Central memory CD8-positive, alpha-beta T cell (primary cell): ENCODE results near the gene SRPK1.
A peak's percentile ranks its signal among the peaks of the same experiment; 100 is the strongest.

ENCODE experiments used
- ATAC-seq: fragments of 150-1000 bp; cut with Tn5 transposase; replicated peaks from 2 replicates; pipeline ENCODE4 v1.10.0; 2022; ENCODE audit warnings: mild to moderate bottlenecking, moderate FRiP score, moderate number of reproducible peaks; ENCODE audit not compliant: poor library complexity, severe bottlenecking; ENCODE audit errors: extremely low read depth
- DNase-seq, 2 donors: peaks; one replicate each; pipeline ENCODE4 v3.0.0; 2021; ENCODE audit warnings: low spot score in 2 of 2
- H3K27ac Mint-ChIP-seq: one replicate; pipeline ENCODE4 v1.8.0; 2022; ENCODE audit warnings: low read depth, mild to moderate bottlenecking, moderate library complexity, mixed read lengths
- H3K27me3 Mint-ChIP-seq: one replicate; pipeline ENCODE4 v1.8.0; 2022; ENCODE audit warnings: mixed read lengths
- H3K36me3 Mint-ChIP-seq: one replicate; pipeline ENCODE4 v1.8.0; 2022; ENCODE audit warnings: mild to moderate bottlenecking, moderate library complexity, mixed read lengths; ENCODE audit not compliant: insufficient read depth
- H3K4me1 Mint-ChIP-seq: one replicate; pipeline ENCODE4 v1.8.0; 2022; ENCODE audit warnings: mixed read lengths
- H3K4me3 Mint-ChIP-seq: one replicate; pipeline ENCODE4 v1.8.0; 2022; ENCODE audit warnings: mild to moderate bottlenecking, moderate library complexity, mixed read lengths
- H3K9me3 Mint-ChIP-seq: one replicate; pipeline ENCODE4 v1.8.0; 2022; ENCODE audit warnings: mixed read lengths

Gene SRPK1

GRCh38 chr6:35829306-35829705 lies 91.6 kb downstream of the SRPK1 start:
- Mint-ChIP-seq H3K27ac (no peak overlapping the region), H3K27me3 (no peaks in the 10 kb centered on the region), H3K4me3 (no peak overlapping the region), H3K4me1 (no peaks in the 10 kb centered on the region), H3K9me3 (no peaks in the 10 kb centered on the region), H3K36me3 (peaks cover 6% of the 10 kb centered on the region)
- DNase-seq: no peak
- no peak for ATAC-seq

GRCh38 chr6:35824552-35825192 lies 96.2 kb downstream of the SRPK1 start:
- H3K4me1 Mint-ChIP-seq: no peaks in the 10 kb centered on the region
- ATAC-seq (no peak), DNase-seq (no peak)
- no peaks in the 10 kb centered on the region for H3K9me3 Mint-ChIP-seq
- H3K27me3 Mint-ChIP-seq: no peaks in the 10 kb centered on the region
- H3K36me3 Mint-ChIP-seq: peaks cover 3% of the 10 kb centered on the region
- no peak overlapping the region for H3K27ac Mint-ChIP-seq
- no peak overlapping the region for H3K4me3 Mint-ChIP-seq

GRCh38 chr6:35823601-35824000 lies 97.3 kb downstream of the SRPK1 start:
- DNase-seq (no peak), ATAC-seq (no peak)
- no peaks in the 10 kb centered on the region for H3K27me3 Mint-ChIP-seq
- H3K9me3 Mint-ChIP-seq: no peaks in the 10 kb centered on the region
- H3K4me3 Mint-ChIP-seq: no peak overlapping the region
- no peak overlapping the region for H3K27ac Mint-ChIP-seq
- peaks cover 3% of the 10 kb centered on the region for H3K36me3 Mint-ChIP-seq
- no peaks in the 10 kb centered on the region for H3K4me1 Mint-ChIP-seq

GRCh38 chr6:35817515-35817914 lies 103.4 kb downstream of the SRPK1 start:
- Mint-ChIP-seq H3K4me3 (no peak overlapping the region), H3K27me3 (no peaks in the 10 kb centered on the region), H3K36me3 (peaks cover 1% of the 10 kb centered on the region), H3K27ac (no peak overlapping the region), H3K9me3 (no peaks in the 10 kb centered on the region), H3K4me1 (no peaks in the 10 kb centered on the region)
- ATAC-seq: no peak
- no peak for DNase-seq

GRCh38 chr6:35811699-35811995 lies 109.3 kb downstream of the SRPK1 start:
- Mint-ChIP-seq H3K36me3 (no peaks in the 10 kb centered on the region), H3K9me3 (no peaks in the 10 kb centered on the region), H3K4me1 (peaks cover 9% of the 10 kb centered on the region), H3K27ac (peak overlapping the region; percentile 38), H3K4me3 (no peak overlapping the region), H3K27me3 (peaks cover 31% of the 10 kb centered on the region)
- no peak for DNase-seq
- ATAC-seq: no peak

- no peaks in the 10 kb centered on the region for H3K9me3 Mint-ChIP-seq
- peak overlapping the region; percentile 38 for H3K27ac Mint-ChIP-seq
- no peak overlapping the region for H3K4me3 Mint-ChIP-seq
- ATAC-seq (no peak), DNase-seq (no peak)
- no peaks in the 10 kb centered on the region for H3K36me3 Mint-ChIP-seq
- H3K4me1 Mint-ChIP-seq: peaks cover 9% of the 10 kb centered on the region
- peaks cover 36% of the 10 kb centered on the region for H3K27me3 Mint-ChIP-seq
Observed at GRCh38 chr6:35810971-35811698, 109.8 kb downstream of the SRPK1 start.

- Mint-ChIP-seq H3K4me1 (peaks cover 11% of the 10 kb centered on the region), H3K4me3 (no peak overlapping the region), H3K27ac (no peak overlapping the region), H3K9me3 (no peaks in the 10 kb centered on the region), H3K27me3 (peaks cover 49% of the 10 kb centered on the region), H3K36me3 (no peaks in the 10 kb centered on the region)
- DNase-seq (no peak), ATAC-seq (no peak)
Observed at GRCh38 chr6:35809809-35810208, 111.1 kb downstream of the SRPK1 start.

GRCh38 chr6:35808688-35809087 lies 112.2 kb downstream of the SRPK1 start:
- Mint-ChIP-seq H3K36me3 (no peaks in the 10 kb centered on the region), H3K27ac (no peak overlapping the region), H3K27me3 (peaks cover 54% of the 10 kb centered on the region), H3K4me1 (peaks cover 14% of the 10 kb centered on the region), H3K4me3 (no peak overlapping the region), H3K9me3 (no peaks in the 10 kb centered on the region)
- DNase-seq: no peak
- ATAC-seq: no peak

GRCh38 chr6:35804996-35805736 lies 115.7 kb downstream of the SRPK1 start, which contains the start of gene LHFPL5:
TSS of gene LHFPL5 (plus strand) at chr6:35805352. CDS start at chr6:35805671, 319 bp downstream.
- Mint-ChIP-seq H3K4me3 (no peak within 1 kb of the TSS), H3K36me3 (no peaks in the 10 kb centered on the region), H3K27ac (no peak within 1 kb of the TSS), H3K27me3 (peaks cover 46% of the 10 kb centered on the region), H3K9me3 (no peaks in the 10 kb centered on the region), H3K4me1 (peaks cover 5% of the 10 kb centered on the region)
- ATAC-seq: no peak
- peak in 1 of 2 donors; percentile 24 for DNase-seq

GRCh38 chr6:35801148-35801547 lies 119.8 kb downstream of the SRPK1 start:
- Mint-ChIP-seq H3K36me3 (no peaks in the 10 kb centered on the region), H3K4me1 (peaks cover 5% of the 10 kb centered on the region), H3K9me3 (no peaks in the 10 kb centered on the region), H3K27me3 (peaks cover 23% of the 10 kb centered on the region), H3K4me3 (no peak overlapping the region), H3K27ac (no peak overlapping the region)
- no peak for DNase-seq
- no peak for ATAC-seq

- no peak overlapping the region for H3K27ac Mint-ChIP-seq
- DNase-seq (no peak), ATAC-seq (no peak)
- H3K9me3 Mint-ChIP-seq: no peaks in the 10 kb centered on the region
- no peak overlapping the region for H3K4me3 Mint-ChIP-seq
- H3K36me3 Mint-ChIP-seq: no peaks in the 10 kb centered on the region
- H3K27me3 Mint-ChIP-seq: peaks cover 11% of the 10 kb centered on the region
- H3K4me1 Mint-ChIP-seq: no peaks in the 10 kb centered on the region
Observed at GRCh38 chr6:35798706-35799105, 122.2 kb downstream of the SRPK1 start.

- no peaks in the 10 kb centered on the region for H3K4me1 Mint-ChIP-seq
- H3K9me3 Mint-ChIP-seq: no peaks in the 10 kb centered on the region
- H3K36me3 Mint-ChIP-seq: no peaks in the 10 kb centered on the region
- peaks cover 11% of the 10 kb centered on the region for H3K27me3 Mint-ChIP-seq
- ATAC-seq (no peak), DNase-seq (no peak)
- H3K27ac Mint-ChIP-seq: no peak overlapping the region
- H3K4me3 Mint-ChIP-seq: no peak overlapping the region
Observed at GRCh38 chr6:35797837-35798526, 122.9 kb downstream of the SRPK1 start.
